Adrenal gland (tissue), 5 donors: Measurements from ENCODE around the gene SVEP1.

ENCODE experiments used
- CTCF ChIP-seq, 6 experiments: fragments of 450-650 bp in 4 of 6; fragments of 200-600 bp in 2 of 6; sonication (generic) in 1 of 6; IDR thresholded peaks; 1 replicate in 5 of 6; 2 replicates in 1 of 6; pipeline versions ENCODE4 v1.5.1 to v1.8.0; 2016 to 2021; ENCODE audit warnings: antibody characterized with exemption in 6 of 6, mild to moderate bottlenecking in 2 of 6, moderate library complexity in 1 of 6
- POLR2A ChIP-seq, 2 donors: fragments of 450-650 bp; IDR thresholded peaks; one replicate each; pipeline ENCODE4 v1.6.1; 2017; ENCODE audit warnings: antibody characterized with exemption in 2 of 2, mild to moderate bottlenecking in 2 of 2, moderate library complexity in 1 of 2
- donor health status: DM: no; HTN: no; CAD: no.

GRCh38 chr9:110615498-110615897 is 36.0 kb upstream of the SVEP1 start:
- no peak for TF ChIP-seq CTCF (IDR thresholded peaks at IDR 0.05)
- TF ChIP-seq POLR2A (IDR thresholded peaks at IDR 0.05): no peak
